C4-2B (cell line): ENCODE measurements around the gene MAFF.

Source experiments
- ZFX ChIP-seq: fragments of 450-650 bp; IDR thresholded peaks from 2 replicates; pipeline ENCODE4 v1.6.1; 2017
- TF ChIP-seq, protein P1 (sequence below): fragments of 450-650 bp; conservative IDR thresholded peaks from 2 replicates; pipeline ENCODE4 v1.5.1; 2017; ENCODE audit warnings: mild to moderate bottlenecking

DNA sequence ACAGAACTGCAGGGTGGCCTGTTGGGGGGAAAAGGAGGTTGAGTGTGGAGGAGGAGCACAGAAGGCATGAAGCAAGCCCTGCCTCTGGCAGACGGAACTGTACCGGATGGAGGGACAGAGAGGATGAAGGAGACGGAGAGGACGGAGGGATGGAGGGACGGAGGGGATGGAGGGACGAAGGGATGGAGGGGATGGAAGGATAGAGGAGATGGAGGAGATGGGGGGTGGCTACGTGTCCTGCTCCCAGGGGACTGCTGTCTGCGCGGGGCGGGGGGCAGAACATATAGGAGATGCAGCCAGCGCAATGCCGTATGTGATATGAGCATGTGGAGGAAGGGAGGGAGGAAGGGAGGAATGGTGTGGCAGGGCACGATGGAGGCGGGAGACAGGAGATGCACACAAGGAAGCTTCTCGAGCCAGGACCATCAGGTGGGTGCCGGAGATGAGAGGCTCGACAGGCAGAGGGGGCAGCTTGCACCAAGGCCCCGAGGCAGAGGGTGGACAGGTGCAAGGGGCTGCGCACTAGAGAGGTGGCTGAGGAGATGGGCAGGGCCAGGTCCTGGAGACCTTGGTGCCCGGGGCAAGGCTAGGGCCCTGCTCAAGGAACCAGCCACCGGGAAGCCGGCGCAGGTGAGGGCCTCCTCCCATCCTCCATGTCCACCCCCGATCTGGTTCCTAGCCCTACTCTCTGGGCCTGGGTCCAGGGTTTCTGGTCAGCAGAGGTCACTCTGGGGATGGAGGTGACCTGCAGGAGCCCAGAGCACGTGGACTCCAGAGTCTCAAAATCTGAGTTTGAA is 25.3 kb downstream of the MAFF start:
- TF ChIP-seq, protein P1, sequence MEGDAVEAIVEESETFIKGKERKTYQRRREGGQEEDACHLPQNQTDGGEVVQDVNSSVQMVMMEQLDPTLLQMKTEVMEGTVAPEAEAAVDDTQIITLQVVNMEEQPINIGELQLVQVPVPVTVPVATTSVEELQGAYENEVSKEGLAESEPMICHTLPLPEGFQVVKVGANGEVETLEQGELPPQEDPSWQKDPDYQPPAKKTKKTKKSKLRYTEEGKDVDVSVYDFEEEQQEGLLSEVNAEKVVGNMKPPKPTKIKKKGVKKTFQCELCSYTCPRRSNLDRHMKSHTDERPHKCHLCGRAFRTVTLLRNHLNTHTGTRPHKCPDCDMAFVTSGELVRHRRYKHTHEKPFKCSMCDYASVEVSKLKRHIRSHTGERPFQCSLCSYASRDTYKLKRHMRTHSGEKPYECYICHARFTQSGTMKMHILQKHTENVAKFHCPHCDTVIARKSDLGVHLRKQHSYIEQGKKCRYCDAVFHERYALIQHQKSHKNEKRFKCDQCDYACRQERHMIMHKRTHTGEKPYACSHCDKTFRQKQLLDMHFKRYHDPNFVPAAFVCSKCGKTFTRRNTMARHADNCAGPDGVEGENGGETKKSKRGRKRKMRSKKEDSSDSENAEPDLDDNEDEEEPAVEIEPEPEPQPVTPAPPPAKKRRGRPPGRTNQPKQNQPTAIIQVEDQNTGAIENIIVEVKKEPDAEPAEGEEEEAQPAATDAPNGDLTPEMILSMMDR, result no peak
- no peak for TF ChIP-seq ZFX
